Measurements from ENCODE around the gene GULP1. TPM values are rescaled to one million over a fixed set of nuclear protein-coding genes. Genes with fewer than 3 reads are reported as not detected.

GULP1 gene
- total RNA-seq, 4 donors from 2014 or later: 34.0 to 46.3 (median 38.0) TPM

- H3K9me3 ChIP-seq: no peaks in the 10 kb centered on the region
- H3K36me3 ChIP-seq: no peaks in the 10 kb centered on the region
- H3K4me1 ChIP-seq: no peaks in the 10 kb centered on the region
- no peak overlapping the region for H3K27ac ChIP-seq
- no peak for DNase-seq
- H3K4me3 ChIP-seq (replicated peaks in 1 of 3): no peak overlapping the region
- H3K27me3 ChIP-seq: no peaks in the 10 kb centered on the region
- intact Hi-C loops (cut with DNase I): no loop called here
- TF ChIP-seq POLR2A (IDR thresholded peaks at IDR 0.05): no peak
- TF ChIP-seq CTCF (IDR thresholded peaks at IDR 0.05): no peak
- 67 to 86% methylated on average over 2 of the region's 2 CpGs for WGBS, 2 donors
These were observed 29.2 kb downstream of the GULP1 start for GRCh38 chr2:188320861-188321260.

- no peaks in the 10 kb centered on the region for H3K36me3 ChIP-seq
- no peak overlapping the region for H3K4me3 ChIP-seq (replicated peaks in 1 of 3)
- H3K27ac ChIP-seq: no peak overlapping the region
- DNase-seq: no peak
- WGBS, 2 donors: 82% methylated on average over 6 of the region's 6 CpGs
- TF ChIP-seq POLR2A (IDR thresholded peaks at IDR 0.05) (no peak), CTCF (IDR thresholded peaks at IDR 0.05) (no peak)
- H3K4me1 ChIP-seq: no peaks in the 10 kb centered on the region
- H3K9me3 ChIP-seq: no peaks in the 10 kb centered on the region
- intact Hi-C loops (cut with DNase I): no loop called here
- H3K27me3 ChIP-seq: no peaks in the 10 kb centered on the region
These were observed 31.2 kb downstream of the GULP1 start for GRCh38 chr2:188322569-188323551.

GRCh38 chr2:188324067-188324466 is 32.4 kb downstream of the GULP1 start:
- TF ChIP-seq POLR2A (IDR thresholded peaks at IDR 0.05) (no peak), CTCF (IDR thresholded peaks at IDR 0.05) (no peak)
- Histone ChIP-seq H3K36me3 (no peaks in the 10 kb centered on the region), H3K27me3 (no peaks in the 10 kb centered on the region), H3K4me3 (replicated peaks in 1 of 3) (no peak overlapping the region), H3K9me3 (no peaks in the 10 kb centered on the region), H3K27ac (no peak overlapping the region), H3K4me1 (no peaks in the 10 kb centered on the region)
- intact Hi-C loops (cut with DNase I): no loop called here
- no peak for DNase-seq

- WGBS, 2 donors: 75 to 89% methylated on average over 1 of the region's 1 CpG
- Histone ChIP-seq H3K4me1 (no peaks in the 10 kb centered on the region), H3K27me3 (no peaks in the 10 kb centered on the region), H3K9me3 (no peaks in the 10 kb centered on the region), H3K4me3 (replicated peaks in 1 of 3) (no peak overlapping the region), H3K36me3 (no peaks in the 10 kb centered on the region), H3K27ac (no peak overlapping the region)
- DNase-seq: no peak
- TF ChIP-seq CTCF (IDR thresholded peaks at IDR 0.05) (no peak), POLR2A (IDR thresholded peaks at IDR 0.05) (no peak)
- intact Hi-C loops (cut with DNase I): no loop called here
These were observed 34.6 kb downstream of the GULP1 start for GRCh38 chr2:188326290-188326668.

- DNase-seq: no peak
- WGBS, 2 donors: 83 to 86% methylated on average over 4 of the region's 4 CpGs
- no peaks in the 10 kb centered on the region for H3K27me3 ChIP-seq
- no peak overlapping the region for H3K4me3 ChIP-seq (replicated peaks in 1 of 3)
- intact Hi-C loops (cut with DNase I): no loop called here
- no peaks in the 10 kb centered on the region for H3K9me3 ChIP-seq
- no peaks in the 10 kb centered on the region for H3K36me3 ChIP-seq
- no peak overlapping the region for H3K27ac ChIP-seq
- no peak for TF ChIP-seq POLR2A (IDR thresholded peaks at IDR 0.05)
- no peak for TF ChIP-seq CTCF (IDR thresholded peaks at IDR 0.05)
- no peaks in the 10 kb centered on the region for H3K4me1 ChIP-seq
These were observed 35.1 kb downstream of the GULP1 start for GRCh38 chr2:188326669-188327301.
